ENCODE data around the gene FAAP100. TPM values are rescaled to one million over a fixed set of nuclear protein-coding genes. Genes with fewer than 3 reads are reported as not detected.

The FAAP100 gene
- polyA plus RNA-seq, 1 donor from 2014 or later, result 56.3 TPM

DNA sequence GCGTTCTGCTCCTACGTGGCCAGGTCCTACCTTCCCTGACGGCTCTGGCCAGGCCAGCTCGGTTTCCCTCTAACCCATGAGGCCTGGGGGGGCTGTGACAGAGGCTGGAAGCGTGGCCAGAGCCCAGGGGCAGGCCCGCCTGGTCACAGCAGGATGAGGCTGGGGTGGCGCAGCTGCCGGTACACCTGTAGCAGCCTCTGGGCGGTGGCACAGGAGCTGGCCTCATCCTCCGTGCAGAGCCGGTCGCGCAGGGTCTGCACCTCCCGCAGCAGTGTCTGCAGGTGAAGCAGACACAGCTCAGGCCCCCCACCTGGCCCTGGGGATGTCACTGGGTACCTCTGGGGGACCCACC lies 11.5 kb downstream of the FAAP100 start:
- Histone ChIP-seq H2AFZ (ENCODE audit: low read depth, low read length) (no peak overlapping the region), H3K9ac (ENCODE audit: low read length) (no peak overlapping the region), H3K4me3 (ENCODE audit: low read length) (no peak overlapping the region), H3K9me3 (ENCODE audit: low read length) (no peaks in the 10 kb centered on the region), H3K9me2 (ENCODE audit: insufficient read depth, low read length) (no peaks in the 10 kb centered on the region), H3F3A (ENCODE audit: insufficient read depth, low read length, poor library complexity, severe bottlenecking) (no peaks in the 10 kb centered on the region), H3K36me3 (ENCODE audit: insufficient read depth, low read length) (no peaks in the 10 kb centered on the region), H3K27ac (ENCODE audit: low read length) (no peak overlapping the region), H4K20me1 (ENCODE audit: insufficient read depth) (no peaks in the 10 kb centered on the region), H3K79me2 (replicated peaks; ENCODE audit: insufficient read depth, low read length) (no peaks in the 10 kb centered on the region), H3K4me2 (ENCODE audit: low read length) (no peak overlapping the region), H3K27me3 (ENCODE audit: insufficient read depth, low read depth, low read length) (no peaks in the 10 kb centered on the region)
- TF ChIP-seq REST (IDR thresholded peaks at IDR 0.05; ENCODE audit: borderline replicate concordance) (no peak), RAD21 (conservative IDR thresholded peaks at IDR 0.05) (no peak), SMC3 (conservative IDR thresholded peaks at IDR 0.05; ENCODE audit: poor library complexity) (no peak), EP300 (conservative IDR thresholded peaks at IDR 0.05; ENCODE audit: poor library complexity, severe bottlenecking) (no peak), TAF1 (IDR thresholded peaks at IDR 0.05; ENCODE audit: low read depth) (no peak), MXI1 (conservative IDR thresholded peaks at IDR 0.05; ENCODE audit: poor library complexity, severe bottlenecking) (no peak)

DNA sequence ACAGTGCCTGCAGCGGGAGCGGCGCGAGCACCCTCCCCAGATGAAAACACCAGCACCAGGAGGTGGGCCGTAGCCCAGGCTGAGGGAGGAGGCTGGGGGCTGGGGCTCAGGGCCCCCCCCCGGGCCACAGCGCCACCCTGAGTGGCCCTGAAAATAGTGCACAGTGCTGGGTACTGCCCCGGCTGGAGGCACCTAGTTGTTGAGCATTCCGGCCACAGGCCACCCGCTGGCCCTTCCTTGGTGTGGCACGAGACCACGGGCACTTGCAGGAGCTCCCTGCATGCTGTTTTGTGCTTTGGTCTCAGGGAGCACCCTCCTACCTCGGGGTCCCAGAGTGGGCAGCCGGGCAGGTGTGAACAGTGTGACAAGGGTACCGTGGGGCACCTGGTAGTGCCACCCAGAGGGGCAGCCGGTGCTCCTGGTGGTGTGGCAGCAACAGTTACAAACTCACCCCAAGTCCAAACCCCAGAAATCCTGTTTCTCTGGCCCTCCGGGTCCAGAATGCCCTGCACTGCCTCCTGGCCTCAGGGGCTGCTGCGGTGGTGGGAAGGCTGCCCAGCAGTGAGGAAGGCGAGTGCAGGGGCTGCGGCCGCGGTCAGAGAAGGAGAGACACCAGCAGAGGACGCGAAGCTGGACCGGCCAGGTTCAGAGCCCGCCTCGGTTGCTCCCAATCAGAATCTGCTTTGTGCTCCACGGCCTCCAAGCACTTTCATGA lies 12.0 kb downstream of the FAAP100 start:
- H3K4me2 ChIP-seq (ENCODE audit: low read length), result no peak overlapping the region
- no peaks in the 10 kb centered on the region for H3K79me2 ChIP-seq (replicated peaks; ENCODE audit: insufficient read depth, low read length)
- H3F3A ChIP-seq (ENCODE audit: insufficient read depth, low read length, poor library complexity, severe bottlenecking), result no peaks in the 10 kb centered on the region
- TF ChIP-seq CTCF (IDR thresholded peaks at IDR 0.05; ENCODE audit: poor library complexity, severe bottlenecking) (no peak), REST (IDR thresholded peaks at IDR 0.05; ENCODE audit: borderline replicate concordance) (no peak), MXI1 (conservative IDR thresholded peaks at IDR 0.05; ENCODE audit: poor library complexity, severe bottlenecking) (no peak), POLR2AphosphoS5 (IDR thresholded peaks at IDR 0.05) (no peak), TAF1 (IDR thresholded peaks at IDR 0.05; ENCODE audit: low read depth) (no peak), EP300 (conservative IDR thresholded peaks at IDR 0.05; ENCODE audit: poor library complexity, severe bottlenecking) (no peak), RAD21 (conservative IDR thresholded peaks at IDR 0.05) (no peak), EZH2 (IDR thresholded peaks at IDR 0.05; ENCODE audit: borderline replicate concordance, insufficient read depth, low read length, poor library complexity, severe bottlenecking) (no peak), SMC3 (conservative IDR thresholded peaks at IDR 0.05; ENCODE audit: poor library complexity) (no peak)
- no peaks in the 10 kb centered on the region for H3K9me3 ChIP-seq (ENCODE audit: low read length)
- H3K36me3 ChIP-seq (ENCODE audit: insufficient read depth, low read length), result no peaks in the 10 kb centered on the region
- no peak overlapping the region for H2AFZ ChIP-seq (ENCODE audit: low read depth, low read length)
- H3K9me2 ChIP-seq (ENCODE audit: insufficient read depth, low read length), result no peaks in the 10 kb centered on the region
- no peaks in the 10 kb centered on the region for H3K27me3 ChIP-seq (ENCODE audit: insufficient read depth, low read depth, low read length)
- H3K9ac ChIP-seq (ENCODE audit: low read length), result no peak overlapping the region
- no peak overlapping the region for H3K27ac ChIP-seq (ENCODE audit: low read length)
- no peak overlapping the region for H3K4me3 ChIP-seq (ENCODE audit: low read length)
- no peaks in the 10 kb centered on the region for H4K20me1 ChIP-seq (ENCODE audit: insufficient read depth)
